IMR-90 (cell line): ENCODE data around the gene KLHL6. TPM values are rescaled to one million over a fixed set of nuclear protein-coding genes. Genes with fewer than 3 reads are reported as not detected.

Experiments
- ATAC-seq: fragments of 200-7000 bp; cut with Tn5 transposase; 2 replicates; pipeline ENCODE4 v1.9.1; 2020; ENCODE audit warnings: low read depth, mild to moderate bottlenecking, moderate library complexity
- BruUV-seq: library from RNA; stranded (reverse); fragments of 400-500 nt; replicated peaks from 2 replicates; lab custom pipeline; 2021; lab: Mats Ljungman, UMichigan
- CTCF ChIA-PET: fragments of 300-600 bp; formaldehyde crosslinking; extraction: SDS; loops from one replicate; lab custom pipeline; 2021; ENCODE audit warnings: antibody characterized with exemption; lab: Yijun Ruan, JAX
- POLR2A ChIA-PET: fragments of 300-600 bp; sonication (Branson Sonifier 250); formaldehyde crosslinking; loops from one replicate; lab custom pipeline; 2022; ENCODE audit warnings: antibody characterized with exemption; ENCODE audit not compliant: unreplicated experiment; lab: Charles Lee
- DNase-seq: peaks from one replicate; pipeline ENCODE4 v3.0.0; 2013
- H2AFZ ChIP-seq: replicated peaks from 2 replicates; pipeline ENCODE3; 2013; ENCODE audit warnings: low read length, mild to moderate bottlenecking; ENCODE audit not compliant: poor library complexity
- H2AK5ac ChIP-seq: 2 replicates; pipeline ENCODE4 v1.6.1; 2013; ENCODE audit warnings: low read depth, low read length, inconsistent platforms
- H2AK9ac ChIP-seq: replicated peaks from 2 replicates; pipeline ENCODE3; 2013; ENCODE audit warnings: mild to moderate bottlenecking, low read depth, low read length, moderate library complexity; ENCODE audit not compliant: poor library complexity
- H2BK120ac ChIP-seq: 2 replicates; pipeline ENCODE4 v1.6.1; 2013; ENCODE audit warnings: low read depth, low read length, inconsistent platforms
- H2BK15ac ChIP-seq: 3 replicates; pipeline ENCODE4 v1.6.1; 2013; ENCODE audit warnings: low read depth, low read length, inconsistent platforms
- H2BK20ac ChIP-seq: 2 replicates; pipeline ENCODE4 v1.6.1; 2013; ENCODE audit warnings: low read depth, mild to moderate bottlenecking, inconsistent platforms, low read length, moderate library complexity
- H2BK5ac ChIP-seq: 2 replicates; pipeline ENCODE4 v1.6.1; 2013; ENCODE audit warnings: mild to moderate bottlenecking, low read depth, low read length, inconsistent platforms; ENCODE audit not compliant: poor library complexity, severe bottlenecking
- H3K14ac ChIP-seq: replicated peaks from 2 replicates; pipeline ENCODE4 v1.6.1; 2013; ENCODE audit warnings: low read depth, low read length, inconsistent platforms
- H3K18ac ChIP-seq: 2 replicates; pipeline ENCODE4 v1.6.1; 2013; ENCODE audit warnings: low read depth, low read length, control low read depth
- H3K23ac ChIP-seq: 2 replicates; pipeline ENCODE4 v1.6.1; 2013; ENCODE audit warnings: low read depth, low read length, inconsistent platforms
- H3K27ac ChIP-seq: 2 replicates; pipeline ENCODE4 v1.5.1; 2013; ENCODE audit warnings: mild to moderate bottlenecking, control low read depth, low read length; ENCODE audit not compliant: insufficient read depth
- H3K27me3 ChIP-seq: 2 replicates; pipeline ENCODE4 v1.6.1; 2013; ENCODE audit warnings: low read length; ENCODE audit not compliant: control insufficient read depth, insufficient read depth
- H3K36me3 ChIP-seq: 2 replicates; pipeline ENCODE4 v1.6.1; 2013; ENCODE audit warnings: low read length, mixed read lengths; ENCODE audit not compliant: control insufficient read depth, insufficient read depth
- H3K4ac ChIP-seq: 2 replicates; pipeline ENCODE4 v1.6.1; 2013; ENCODE audit warnings: low read depth, low read length, inconsistent platforms
- H3K4me1 ChIP-seq: 2 replicates; pipeline ENCODE4 v1.6.1; 2013; ENCODE audit warnings: low read length, mixed read lengths; ENCODE audit not compliant: control insufficient read depth, insufficient read depth
- H3K4me2 ChIP-seq: 2 replicates; pipeline ENCODE4 v1.6.1; 2013; ENCODE audit warnings: low read depth, mild to moderate bottlenecking, control low read depth, low read length, moderate library complexity
- H3K4me3 ChIP-seq: 2 replicates; pipeline ENCODE4 v1.5.1; 2013; ENCODE audit warnings: low read depth, mild to moderate bottlenecking, control low read depth, low read length, moderate library complexity; ENCODE audit not compliant: insufficient read depth
- H3K56ac ChIP-seq: 2 replicates; pipeline ENCODE4 v1.6.1; 2013; ENCODE audit warnings: low read length, inconsistent platforms; ENCODE audit not compliant: insufficient read depth; ENCODE audit errors: extremely low read depth
- H3K79me1 ChIP-seq, 2 experiments: 2 replicates each; pipeline ENCODE4 v1.6.1; 2013; ENCODE audit warnings: low read length in 2 of 2, inconsistent platforms in 1 of 2, low read depth in 1 of 2
- H3K9ac ChIP-seq: 2 replicates; pipeline ENCODE4 v1.6.1; 2013; ENCODE audit warnings: low read depth, low read length, control low read depth
- H3K9me1 ChIP-seq: 2 replicates; pipeline ENCODE4 v1.6.1; 2013; ENCODE audit warnings: low read length, inconsistent platforms; ENCODE audit not compliant: insufficient read depth
- H3K9me3 ChIP-seq: 2 replicates; pipeline ENCODE4 v1.6.1; 2013; ENCODE audit warnings: low read length; ENCODE audit not compliant: control insufficient read depth, insufficient read depth
- H4K20me1 ChIP-seq: 2 replicates; pipeline ENCODE4 v1.6.1; 2013; ENCODE audit warnings: low read length, inconsistent platforms; ENCODE audit not compliant: insufficient read depth
- H4K5ac ChIP-seq: 2 replicates; pipeline ENCODE4 v1.6.1; 2013; ENCODE audit warnings: mild to moderate bottlenecking, low read depth, low read length, control low read depth
- H4K8ac ChIP-seq, 2 experiments: 2 replicates each; pipeline ENCODE4 v1.6.1; 2013; ENCODE audit warnings: low read depth in 2 of 2, low read length in 2 of 2, control low read depth in 1 of 2, inconsistent platforms in 1 of 2
- H4K91ac ChIP-seq: 2 replicates; pipeline ENCODE4 v1.6.1; 2013; ENCODE audit warnings: low read depth, low read length, inconsistent platforms; ENCODE audit not compliant: insufficient read depth
- CEBPB ChIP-seq: IDR thresholded peaks from 2 replicates; pipeline ENCODE4 v1.6.1; 2012; ENCODE audit warnings: low read depth, low read length, improper control_type of control experiment
- MAFK ChIP-seq: IDR thresholded peaks from 2 replicates; pipeline ENCODE4 v1.6.1; 2012; ENCODE audit warnings: low read depth, low read length, improper control_type of control experiment
- POLR2A ChIP-seq: IDR thresholded peaks from 2 replicates; pipeline ENCODE4 v1.6.1; 2012; ENCODE audit warnings: mild to moderate bottlenecking, low read depth, low read length
- RCOR1 ChIP-seq: IDR thresholded peaks from 2 replicates; pipeline ENCODE4 v1.6.1; 2012; ENCODE audit warnings: mild to moderate bottlenecking, low read length, improper control_type of control experiment; ENCODE audit not compliant: insufficient replicate concordance
- RFX5 ChIP-seq: IDR thresholded peaks from 2 replicates; pipeline ENCODE4 v1.8.0; 2012; ENCODE audit warnings: low read depth, mild to moderate bottlenecking, low read length, moderate library complexity
- whole genome bisulfite sequencing, 2 experiments: methylation state at CpG; one replicate each; pipeline versions ENCODE4 v1.1.5 to v1.1.7; 2013; ENCODE audit warnings: missing lambda C conversion rate in 2 of 2; ENCODE audit not compliant: insufficient read length in 1 of 2; ENCODE audit errors: extremely low coverage in 2 of 2; 5-methylcytosine and 5-hydroxymethylcytosine counted together
- dilution Hi-C: fragments of 300-500 bp; cut with HindIII; formaldehyde crosslinking; loops from one replicate; pipeline ENCODE4 v1.14.3; 2018; ENCODE audit warnings: low sequenced_read_pairs; ENCODE audit not compliant: unreplicated experiment
- in situ Hi-C: fragments of 300-500 bp; cut with MboI; formaldehyde crosslinking; loops from 3 replicates; pipeline ENCODE4 v1.14.3; 2019; ENCODE audit warnings: low sequenced_read_pairs, inconsistent platforms, mixed read lengths
- intact Hi-C: fragments of 100-400 bp; cut with micrococcal nuclease; formaldehyde crosslinking; loops from 2 replicates; pipeline ENCODE4 v1.10.0; 2022
- polyA plus RNA-seq, 3 experiments: library from polyadenylated mRNA; depleted of rRNA; stranded (reverse); fragments of >200 nt; gene quantifications; 2 replicates each; pipeline ENCODE4 v1.2.3, GENCODE V29; 2012; ENCODE audit warnings: low replicate concordance in 1 of 3
- total RNA-seq: library from RNA; depleted of rRNA; stranded (reverse); fragments of >200 nt; gene quantifications from 2 replicates; pipeline ENCODE4 v1.2.3, GENCODE V29; 2012
- TF ChIP-seq, protein P1 (sequence below): conservative IDR thresholded peaks from 2 replicates; pipeline ENCODE4 v1.5.1; 2012; ENCODE audit warnings: mild to moderate bottlenecking, low read depth, low read length, improper control_type of control experiment

Gene KLHL6
- total and polyA plus RNA-seq, 2 of the 4 experiments (the other 2 are of a cell fraction) = not detected

DNA sequence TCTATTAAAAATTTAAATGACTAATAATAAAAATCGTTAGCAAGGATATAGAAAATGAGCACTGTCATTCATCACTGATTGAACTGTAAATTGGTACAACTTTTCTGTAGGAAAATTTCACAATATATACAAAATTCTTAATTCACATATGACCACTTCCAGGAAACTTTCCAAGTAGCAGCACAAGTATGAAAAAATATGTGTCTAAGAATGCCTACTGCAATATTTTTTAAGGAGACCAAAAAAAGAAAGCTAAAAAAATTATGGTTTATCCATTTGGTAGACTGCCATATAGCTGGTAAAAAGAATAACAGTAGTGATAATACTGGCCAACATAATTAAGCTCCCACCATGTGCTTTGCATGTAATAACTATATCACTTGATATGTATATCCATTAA lies 59.2 kb downstream of the KLHL6 start:
- H3K79me1 ChIP-seq = no peaks in the 10 kb centered on the region
- H2BK15ac ChIP-seq = no peak overlapping the region
- H3K4ac ChIP-seq = no peak overlapping the region
- H3K4me3 ChIP-seq = no peak overlapping the region
- no peaks in the 10 kb centered on the region for H3K9me1 ChIP-seq
- no peak overlapping the region for H2BK20ac ChIP-seq
- BruUV-seq = no TSS peak
- no CpG with 5 or more reads among the region's 1 CpG for WGBS, 2 experiments
- H4K91ac ChIP-seq = no peak overlapping the region
- no peaks in the 10 kb centered on the region for H4K20me1 ChIP-seq
- no peak overlapping the region for H3K14ac ChIP-seq
- intact Hi-C loops = no loop called here
- no peak overlapping the region for H3K9ac ChIP-seq
- in situ Hi-C loops = no loop called here
- H4K8ac ChIP-seq = no peak overlapping the region
- H3K23ac ChIP-seq = no peak overlapping the region
- H2AFZ ChIP-seq = no peak overlapping the region
- no peaks in the 10 kb centered on the region for H3K9me3 ChIP-seq
- H2AK5ac ChIP-seq = no peak overlapping the region
- dilution Hi-C loops = no loop called here
- H2BK120ac ChIP-seq = no peak overlapping the region
- ChIA-PET CTCF (no interaction called here), POLR2A (interaction anchor here (0.6 kb wide), 1 partner anchor 34 kb away, joined by 3 read pairs; no protein-coding TSS in a partner anchor)
- TF ChIP-seq, protein P1, sequence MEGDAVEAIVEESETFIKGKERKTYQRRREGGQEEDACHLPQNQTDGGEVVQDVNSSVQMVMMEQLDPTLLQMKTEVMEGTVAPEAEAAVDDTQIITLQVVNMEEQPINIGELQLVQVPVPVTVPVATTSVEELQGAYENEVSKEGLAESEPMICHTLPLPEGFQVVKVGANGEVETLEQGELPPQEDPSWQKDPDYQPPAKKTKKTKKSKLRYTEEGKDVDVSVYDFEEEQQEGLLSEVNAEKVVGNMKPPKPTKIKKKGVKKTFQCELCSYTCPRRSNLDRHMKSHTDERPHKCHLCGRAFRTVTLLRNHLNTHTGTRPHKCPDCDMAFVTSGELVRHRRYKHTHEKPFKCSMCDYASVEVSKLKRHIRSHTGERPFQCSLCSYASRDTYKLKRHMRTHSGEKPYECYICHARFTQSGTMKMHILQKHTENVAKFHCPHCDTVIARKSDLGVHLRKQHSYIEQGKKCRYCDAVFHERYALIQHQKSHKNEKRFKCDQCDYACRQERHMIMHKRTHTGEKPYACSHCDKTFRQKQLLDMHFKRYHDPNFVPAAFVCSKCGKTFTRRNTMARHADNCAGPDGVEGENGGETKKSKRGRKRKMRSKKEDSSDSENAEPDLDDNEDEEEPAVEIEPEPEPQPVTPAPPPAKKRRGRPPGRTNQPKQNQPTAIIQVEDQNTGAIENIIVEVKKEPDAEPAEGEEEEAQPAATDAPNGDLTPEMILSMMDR = no peak
- TF ChIP-seq CEBPB (no peak), POLR2A (no peak), RCOR1 (no peak), MAFK (no peak), RFX5 (no peak)
- DNase-seq (no peak), ATAC-seq (no peak)
- H3K36me3 ChIP-seq = no peaks in the 10 kb centered on the region
- H3K18ac ChIP-seq = no peak overlapping the region
- H3K4me2 ChIP-seq = no peak overlapping the region
- H2BK5ac ChIP-seq = no peak overlapping the region
- peaks cover 35% of the 10 kb centered on the region for H3K27me3 ChIP-seq
- H3K27ac ChIP-seq = no peak overlapping the region
- H3K4me1 ChIP-seq = peaks cover 3% of the 10 kb centered on the region
- H4K5ac ChIP-seq = no peak overlapping the region
- H2AK9ac ChIP-seq = no peak overlapping the region
- H3K56ac ChIP-seq = no peak overlapping the region
